CD14-positive monocyte (primary cell): Measurements from ENCODE around the gene UBA6. TPM values are rescaled to one million over a fixed set of nuclear protein-coding genes. Genes with fewer than 3 reads are reported as not detected.

Source experiments
- DNase-seq, 3 donors: peaks; one replicate each; pipeline ENCODE4 v3.0.0-alpha.2; 2011 to 2022
- H2AFZ ChIP-seq: 2 replicates; pipeline ENCODE4 v1.6.0; 2012; ENCODE audit warnings: mild to moderate bottlenecking, low read depth, low read length, inconsistent platforms; ENCODE audit not compliant: insufficient read depth, poor library complexity, severe bottlenecking
- H3K27ac ChIP-seq, 2 donors: 1 replicate in 1 of 2; 2 replicates in 1 of 2; pipeline ENCODE4 v1.5.1; 2012 to 2013; ENCODE audit warnings: low read length in 2 of 2, control low read depth in 1 of 2, inconsistent platforms in 1 of 2, low read depth in 1 of 2, mild to moderate bottlenecking in 1 of 2
- H3K27me3 ChIP-seq, 2 donors: one replicate each; pipeline versions ENCODE4 v1.6.0 to v1.6.1; 2011 to 2013; ENCODE audit warnings: low read length in 2 of 2; ENCODE audit not compliant: control insufficient read depth in 2 of 2, insufficient read depth in 2 of 2
- H3K36me3 ChIP-seq, 2 donors: replicated peaks in 1 of 2; 1 replicate in 1 of 2; 2 replicates in 1 of 2; pipeline versions ENCODE4 v1.5.1 to v1.6.1; 2012 to 2013; ENCODE audit warnings: low read length in 2 of 2, control low read depth in 1 of 2, inconsistent platforms in 1 of 2, mild to moderate bottlenecking in 1 of 2; ENCODE audit not compliant: insufficient read depth in 2 of 2, control insufficient read depth in 1 of 2
- H3K4me1 ChIP-seq, 2 donors: 1 replicate in 1 of 2; 2 replicates in 1 of 2; pipeline versions ENCODE4 v1.5.1 to v1.6.1; 2012 to 2013; ENCODE audit warnings: low read length in 2 of 2, control low read depth in 1 of 2, inconsistent platforms in 1 of 2, mild to moderate bottlenecking in 1 of 2, moderate library complexity in 1 of 2; ENCODE audit not compliant: insufficient read depth in 2 of 2, control insufficient read depth in 1 of 2
- H3K4me2 ChIP-seq: replicated peaks from 2 replicates; pipeline ENCODE3; 2012; ENCODE audit warnings: low read length, moderate library complexity, mild to moderate bottlenecking; ENCODE audit not compliant: poor library complexity, severe bottlenecking; ENCODE audit errors: extremely low read depth
- H3K4me3 ChIP-seq, 3 experiments: fragments of 200-600 bp in 1 of 3; sonication (generic) in 1 of 3; replicated peaks in 1 of 3; 1 replicate in 2 of 3; 2 replicates in 1 of 3; pipeline ENCODE4 v1.5.1; 2011 to 2013; ENCODE audit warnings: low read length in 3 of 3, mild to moderate bottlenecking in 3 of 3, control low read depth in 2 of 3, low read depth in 2 of 3, inconsistent platforms in 1 of 3, moderate library complexity in 1 of 3
- H3K79me2 ChIP-seq: 2 replicates; pipeline ENCODE4 v1.6.0; 2012; ENCODE audit warnings: mild to moderate bottlenecking, control low read depth, inconsistent platforms, low read length, moderate library complexity; ENCODE audit not compliant: insufficient read depth
- H3K9ac ChIP-seq: 2 replicates; pipeline ENCODE4 v1.6.0; 2017; ENCODE audit warnings: low read length, mild to moderate bottlenecking; ENCODE audit not compliant: insufficient read depth, poor library complexity, severe bottlenecking
- H3K9me3 ChIP-seq, 2 donors: replicated peaks in 1 of 2; 1 replicate in 1 of 2; 2 replicates in 1 of 2; pipeline versions ENCODE4 v1.5.1 to v1.6.1; 2012 to 2013; ENCODE audit warnings: low read length in 2 of 2, control low read depth in 1 of 2; ENCODE audit not compliant: control insufficient read depth in 1 of 2, insufficient read depth in 1 of 2
- H4K20me1 ChIP-seq: 2 replicates; pipeline ENCODE4 v1.6.0; 2012; ENCODE audit warnings: mild to moderate bottlenecking, low read length, control low read depth, moderate library complexity; ENCODE audit not compliant: insufficient read depth
- H3K27ac Mint-ChIP-seq, 7 donors: one replicate each; pipeline ENCODE4 v1.8.0; 2020; ENCODE audit warnings: mild to moderate bottlenecking in 7 of 7, mixed read lengths in 7 of 7, moderate library complexity in 6 of 7, inconsistent platforms in 2 of 7
- H3K27me3 Mint-ChIP-seq, 3 donors: one replicate each; pipeline ENCODE4 v1.8.0; 2021 to 2022; ENCODE audit warnings: low read depth in 3 of 3, mild to moderate bottlenecking in 3 of 3, mixed read lengths in 3 of 3, moderate library complexity in 3 of 3, inconsistent platforms in 1 of 3
- H3K36me3 Mint-ChIP-seq, 2 donors: one replicate each; pipeline ENCODE4 v1.8.0; 2020; ENCODE audit warnings: mixed read lengths in 2 of 2, inconsistent platforms in 1 of 2, mild to moderate bottlenecking in 1 of 2
- H3K4me1 Mint-ChIP-seq: one replicate; pipeline ENCODE4 v1.8.0; 2020; ENCODE audit warnings: mild to moderate bottlenecking, mixed read lengths
- H3K4me3 Mint-ChIP-seq, 2 donors: one replicate each; pipeline ENCODE4 v1.8.0; 2020; ENCODE audit warnings: mild to moderate bottlenecking in 2 of 2, mixed read lengths in 2 of 2, moderate library complexity in 1 of 2
- H3K9me3 Mint-ChIP-seq, 7 donors: one replicate each; pipeline ENCODE4 v1.8.0; 2020 to 2022; ENCODE audit warnings: mixed read lengths in 7 of 7, mild to moderate bottlenecking in 6 of 7, moderate library complexity in 6 of 7, inconsistent platforms in 2 of 7
- WGBS: methylation state at CpG from one replicate; pipeline ENCODE4 v1.1.5; 2013; ENCODE audit warnings: missing lambda C conversion rate; ENCODE audit not compliant: insufficient coverage; 5-methylcytosine and 5-hydroxymethylcytosine counted together
- intact Hi-C, 2 donors: fragments of 100-400 bp; cut with micrococcal nuclease; formaldehyde crosslinking; loops; one replicate each; pipeline versions ENCODE4 v1.15.0 to v1.15.1; 2023
- polyA plus RNA-seq, 3 donors: library from polyadenylated mRNA; depleted of rRNA in 1 of 3; unstranded in 2 of 3; stranded (reverse) in 1 of 3; fragments of 300-500 nt in 2 of 3; fragments of >200 nt in 1 of 3; fragmentation: Illumina TruSeq in 2 of 3; gene quantifications; 1 replicate in 2 of 3; 2 replicates in 1 of 3; pipeline ENCODE4 v1.2.3, GENCODE V29; 2012 to 2021
- TF ChIP-seq, protein P1 (sequence below): fragments of 200-600 bp; IDR thresholded peaks from one replicate; pipeline ENCODE4 v1.8.0; 2022; ENCODE audit warnings: antibody characterized with exemption, mild to moderate bottlenecking

Gene UBA6
- polyA plus RNA-seq, 3 donors: 8.4 to 22.0 (median 21.0) TPM

DNA sequence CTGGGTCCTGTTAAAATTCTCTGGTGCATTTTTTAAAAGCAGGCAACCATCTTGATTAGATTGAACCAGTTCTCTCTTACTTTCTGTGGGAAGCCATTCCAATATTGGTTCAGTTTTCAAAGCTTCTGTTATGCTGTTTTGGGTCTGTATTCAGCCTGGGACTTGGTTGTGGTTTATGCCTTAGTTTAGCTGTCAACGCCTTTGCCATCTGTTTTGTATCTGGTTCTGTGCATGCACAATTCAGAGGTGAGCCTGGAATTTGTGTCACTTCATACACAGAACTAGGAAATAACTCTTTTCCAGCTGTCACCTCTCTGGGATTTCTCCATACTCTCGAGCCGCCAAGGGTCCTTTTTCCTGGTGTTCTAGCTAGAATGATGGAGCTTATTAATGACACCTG lies 96.2 kb downstream of the UBA6 start:
- peaks cover 0 to 3% of the 10 kb centered on the region in 2 donors for H3K36me3 Mint-ChIP-seq

DNA sequence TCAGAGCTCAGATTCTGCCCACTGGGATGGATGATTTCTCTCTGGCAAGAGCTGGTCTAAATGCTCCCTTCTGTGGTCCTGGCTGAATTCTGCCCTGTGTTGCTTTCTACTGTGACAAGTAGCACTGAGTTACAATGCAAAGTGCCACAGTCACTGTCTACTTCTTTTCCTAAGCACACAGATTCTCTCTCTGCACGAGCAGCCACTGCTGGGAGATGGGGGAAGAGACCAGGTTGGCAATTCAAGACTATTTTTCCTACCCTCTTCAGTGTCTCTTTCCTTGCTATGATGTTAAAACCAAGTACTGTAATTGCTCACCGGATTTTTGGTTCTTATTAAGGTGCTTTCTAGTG lies 97.0 kb downstream of the UBA6 start:
- intact Hi-C loops: no loop called here
- Mint-ChIP-seq H3K9me3 (peaks cover 3 to 16% (median 5%) of the 10 kb centered on the region in 7 donors), H3K27me3 (peaks cover 0 to 2% (median 0%) of the 10 kb centered on the region in 3 donors), H3K36me3 (peaks cover 0 to 3% of the 10 kb centered on the region in 2 donors), H3K4me1 (no peaks in the 10 kb centered on the region), H3K27ac (no peak overlapping the region), H3K4me3 (no peak overlapping the region)
- no peaks in the 10 kb centered on the region for H3K27me3 ChIP-seq
- no CpG with 5 or more reads among the region's 2 CpGs for WGBS
- H2AFZ ChIP-seq: no peak overlapping the region
- H3K4me1 ChIP-seq: no peaks in the 10 kb centered on the region
- H4K20me1 ChIP-seq: no peaks in the 10 kb centered on the region
- DNase-seq: no peak
- H3K36me3 ChIP-seq: no peaks in the 10 kb centered on the region
- no peaks in the 10 kb centered on the region for H3K9me3 ChIP-seq
- H3K9ac ChIP-seq: no peak overlapping the region
- H3K27ac ChIP-seq: no peak overlapping the region
- H3K79me2 ChIP-seq: no peaks in the 10 kb centered on the region
- H3K4me3 ChIP-seq: no peak overlapping the region
- H3K4me2 ChIP-seq: no peak overlapping the region
- TF ChIP-seq, protein P1, sequence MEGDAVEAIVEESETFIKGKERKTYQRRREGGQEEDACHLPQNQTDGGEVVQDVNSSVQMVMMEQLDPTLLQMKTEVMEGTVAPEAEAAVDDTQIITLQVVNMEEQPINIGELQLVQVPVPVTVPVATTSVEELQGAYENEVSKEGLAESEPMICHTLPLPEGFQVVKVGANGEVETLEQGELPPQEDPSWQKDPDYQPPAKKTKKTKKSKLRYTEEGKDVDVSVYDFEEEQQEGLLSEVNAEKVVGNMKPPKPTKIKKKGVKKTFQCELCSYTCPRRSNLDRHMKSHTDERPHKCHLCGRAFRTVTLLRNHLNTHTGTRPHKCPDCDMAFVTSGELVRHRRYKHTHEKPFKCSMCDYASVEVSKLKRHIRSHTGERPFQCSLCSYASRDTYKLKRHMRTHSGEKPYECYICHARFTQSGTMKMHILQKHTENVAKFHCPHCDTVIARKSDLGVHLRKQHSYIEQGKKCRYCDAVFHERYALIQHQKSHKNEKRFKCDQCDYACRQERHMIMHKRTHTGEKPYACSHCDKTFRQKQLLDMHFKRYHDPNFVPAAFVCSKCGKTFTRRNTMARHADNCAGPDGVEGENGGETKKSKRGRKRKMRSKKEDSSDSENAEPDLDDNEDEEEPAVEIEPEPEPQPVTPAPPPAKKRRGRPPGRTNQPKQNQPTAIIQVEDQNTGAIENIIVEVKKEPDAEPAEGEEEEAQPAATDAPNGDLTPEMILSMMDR: no peak

More for the DNA sequence above, 96.2 kb downstream of the UBA6 start:
- no peaks in the 10 kb centered on the region for H3K79me2 ChIP-seq
- H3K4me3 Mint-ChIP-seq: no peak overlapping the region
- no peak overlapping the region for H3K9ac ChIP-seq
- H3K4me3 ChIP-seq: no peak overlapping the region
- TF ChIP-seq, protein P1: no peak
- H2AFZ ChIP-seq: no peak overlapping the region
- H3K9me3 ChIP-seq: peaks cover under 1% of the 10 kb centered on the region in 2 donors
- intact Hi-C loops: no loop called here
- no peak overlapping the region for H3K4me2 ChIP-seq
- no peaks in the 10 kb centered on the region for H3K36me3 ChIP-seq
- peaks cover 0 to 2% (median 0%) of the 10 kb centered on the region in 3 donors for H3K27me3 Mint-ChIP-seq
- no peak overlapping the region for H3K27ac ChIP-seq
- no peaks in the 10 kb centered on the region for H3K4me1 Mint-ChIP-seq
- WGBS: no CpG with 5 or more reads among the region's 3 CpGs
- H3K27me3 ChIP-seq: no peaks in the 10 kb centered on the region
- H3K27ac Mint-ChIP-seq: no peak overlapping the region
- no peaks in the 10 kb centered on the region for H3K4me1 ChIP-seq
- no peak for DNase-seq
- peaks cover 2 to 16% (median 7%) of the 10 kb centered on the region in 7 donors for H3K9me3 Mint-ChIP-seq
- no peaks in the 10 kb centered on the region for H4K20me1 ChIP-seq
